ENCODE results near the gene SIPA1L3. TPM values are rescaled to one million over a fixed set of nuclear protein-coding genes. Genes with fewer than 3 reads are reported as not detected.

SIPA1L3 gene
- polyA plus RNA-seq, 1 donor from 2014 or later, result 2.8 TPM

DNA sequence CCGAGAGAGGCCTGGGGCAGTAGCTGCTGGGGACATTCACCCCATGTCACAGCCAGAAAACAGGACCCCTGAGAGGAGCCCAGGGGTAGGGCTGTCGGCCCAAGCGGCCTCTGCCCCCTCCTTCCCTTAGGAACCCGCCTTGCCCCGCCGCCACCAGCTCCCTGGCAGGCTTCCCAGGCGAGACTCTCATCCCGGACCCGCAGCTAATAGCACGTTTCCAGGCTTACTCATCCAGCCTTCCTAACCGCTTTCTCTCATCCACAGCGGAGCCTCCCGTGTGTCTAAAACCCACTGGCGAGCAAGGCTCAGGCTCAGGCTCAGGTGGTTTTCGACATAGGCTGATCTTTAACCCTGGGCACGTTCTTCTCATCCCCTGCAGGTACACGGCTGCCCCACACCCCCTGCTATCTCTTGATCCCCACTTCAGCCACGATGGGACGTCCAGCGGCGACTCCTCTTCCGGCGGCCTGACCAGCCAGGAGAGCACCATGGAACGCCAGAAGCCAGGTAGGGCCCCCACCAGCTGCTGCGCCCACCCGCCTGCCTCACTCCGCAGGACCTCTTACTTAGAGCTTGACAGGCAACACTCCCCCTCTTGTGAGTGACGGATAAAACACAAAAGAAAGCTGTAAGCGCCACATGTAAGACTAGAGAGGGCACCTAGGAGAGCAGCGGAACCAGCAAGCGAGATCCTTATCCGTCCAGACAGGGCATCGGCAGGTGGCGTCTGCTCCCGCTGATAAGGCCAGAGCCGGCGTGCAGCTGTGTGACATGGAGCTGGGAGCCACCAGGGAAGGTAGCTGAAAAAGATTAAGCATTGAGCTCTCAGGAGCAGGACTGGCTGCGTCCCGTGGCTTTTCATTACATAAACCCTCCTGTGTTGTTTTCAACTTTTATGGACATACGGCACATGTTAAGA, 245.7 kb downstream of the SIPA1L3 start:
- no peak overlapping the region for H2AFZ ChIP-seq (ENCODE audit: low read depth, low read length)
- H3K27ac ChIP-seq (ENCODE audit: low read length), result no peak overlapping the region
- no peaks in the 10 kb centered on the region for H3K27me3 ChIP-seq (ENCODE audit: insufficient read depth, low read depth, low read length)
- no peaks in the 10 kb centered on the region for H3K79me2 ChIP-seq (replicated peaks; ENCODE audit: insufficient read depth, low read length)
- H3K9me3 ChIP-seq (ENCODE audit: low read length), result no peaks in the 10 kb centered on the region
- H3K4me3 ChIP-seq (ENCODE audit: low read length), result no peak overlapping the region
- TF ChIP-seq, protein P1, sequence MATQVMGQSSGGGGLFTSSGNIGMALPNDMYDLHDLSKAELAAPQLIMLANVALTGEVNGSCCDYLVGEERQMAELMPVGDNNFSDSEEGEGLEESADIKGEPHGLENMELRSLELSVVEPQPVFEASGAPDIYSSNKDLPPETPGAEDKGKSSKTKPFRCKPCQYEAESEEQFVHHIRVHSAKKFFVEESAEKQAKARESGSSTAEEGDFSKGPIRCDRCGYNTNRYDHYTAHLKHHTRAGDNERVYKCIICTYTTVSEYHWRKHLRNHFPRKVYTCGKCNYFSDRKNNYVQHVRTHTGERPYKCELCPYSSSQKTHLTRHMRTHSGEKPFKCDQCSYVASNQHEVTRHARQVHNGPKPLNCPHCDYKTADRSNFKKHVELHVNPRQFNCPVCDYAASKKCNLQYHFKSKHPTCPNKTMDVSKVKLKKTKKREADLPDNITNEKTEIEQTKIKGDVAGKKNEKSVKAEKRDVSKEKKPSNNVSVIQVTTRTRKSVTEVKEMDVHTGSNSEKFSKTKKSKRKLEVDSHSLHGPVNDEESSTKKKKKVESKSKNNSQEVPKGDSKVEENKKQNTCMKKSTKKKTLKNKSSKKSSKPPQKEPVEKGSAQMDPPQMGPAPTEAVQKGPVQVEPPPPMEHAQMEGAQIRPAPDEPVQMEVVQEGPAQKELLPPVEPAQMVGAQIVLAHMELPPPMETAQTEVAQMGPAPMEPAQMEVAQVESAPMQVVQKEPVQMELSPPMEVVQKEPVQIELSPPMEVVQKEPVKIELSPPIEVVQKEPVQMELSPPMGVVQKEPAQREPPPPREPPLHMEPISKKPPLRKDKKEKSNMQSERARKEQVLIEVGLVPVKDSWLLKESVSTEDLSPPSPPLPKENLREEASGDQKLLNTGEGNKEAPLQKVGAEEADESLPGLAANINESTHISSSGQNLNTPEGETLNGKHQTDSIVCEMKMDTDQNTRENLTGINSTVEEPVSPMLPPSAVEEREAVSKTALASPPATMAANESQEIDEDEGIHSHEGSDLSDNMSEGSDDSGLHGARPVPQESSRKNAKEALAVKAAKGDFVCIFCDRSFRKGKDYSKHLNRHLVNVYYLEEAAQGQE (IDR thresholded peaks at IDR 0.05; ENCODE audit: borderline replicate concordance), result no peak
- TF ChIP-seq TAF1 (IDR thresholded peaks at IDR 0.05; ENCODE audit: low read depth), result no peak
- no peak for TF ChIP-seq EP300 (conservative IDR thresholded peaks at IDR 0.05; ENCODE audit: poor library complexity, severe bottlenecking)
- TF ChIP-seq POLR2AphosphoS5 (IDR thresholded peaks at IDR 0.05), result no peak
- TF ChIP-seq MXI1 (conservative IDR thresholded peaks at IDR 0.05; ENCODE audit: poor library complexity, severe bottlenecking), result no peak
- no peaks in the 10 kb centered on the region for H4K20me1 ChIP-seq (ENCODE audit: insufficient read depth)
- H3K9ac ChIP-seq (ENCODE audit: low read length), result no peak overlapping the region
- no peaks in the 10 kb centered on the region for H3K36me3 ChIP-seq (ENCODE audit: insufficient read depth, low read length)
- no peaks in the 10 kb centered on the region for H3K9me2 ChIP-seq (ENCODE audit: insufficient read depth, low read length)
- H3K4me2 ChIP-seq (ENCODE audit: low read length), result no peak overlapping the region
- H3F3A ChIP-seq (ENCODE audit: insufficient read depth, low read length, poor library complexity, severe bottlenecking), result no peaks in the 10 kb centered on the region

DNA sequence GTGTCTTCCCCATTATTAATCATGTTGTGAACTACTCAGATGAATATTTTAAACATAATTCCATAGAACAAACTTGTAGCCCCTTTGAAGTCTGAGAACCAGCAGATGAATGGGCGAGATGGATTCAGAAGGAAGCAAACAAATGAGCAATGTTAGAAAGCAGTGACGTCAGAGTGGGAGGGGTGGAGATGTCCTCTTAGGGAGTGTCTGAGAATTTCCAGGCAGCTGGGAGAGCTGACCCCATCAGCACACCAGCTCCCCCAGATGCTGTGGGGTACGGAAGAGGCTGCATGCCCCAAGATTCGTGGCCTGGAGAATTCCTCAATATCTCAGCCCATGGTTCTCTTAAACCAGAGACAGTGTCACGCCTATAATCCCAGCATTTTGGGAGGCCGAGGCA, 248.4 kb downstream of the SIPA1L3 start:
- H3K27me3 ChIP-seq (ENCODE audit: insufficient read depth, low read depth, low read length), result no peaks in the 10 kb centered on the region
- H3K4me3 ChIP-seq (ENCODE audit: low read length), result no peak overlapping the region
- no peaks in the 10 kb centered on the region for H3K79me2 ChIP-seq (replicated peaks; ENCODE audit: insufficient read depth, low read length)
- no peak overlapping the region for H3K4me2 ChIP-seq (ENCODE audit: low read length)
- no peak overlapping the region for H3K9ac ChIP-seq (ENCODE audit: low read length)
- no peaks in the 10 kb centered on the region for H3K9me2 ChIP-seq (ENCODE audit: insufficient read depth, low read length)
- no peaks in the 10 kb centered on the region for H3K9me3 ChIP-seq (ENCODE audit: low read length)
- no peak overlapping the region for H2AFZ ChIP-seq (ENCODE audit: low read depth, low read length)
- H3F3A ChIP-seq (ENCODE audit: insufficient read depth, low read length, poor library complexity, severe bottlenecking), result no peaks in the 10 kb centered on the region
- H3K36me3 ChIP-seq (ENCODE audit: insufficient read depth, low read length), result no peaks in the 10 kb centered on the region
- TF ChIP-seq, protein P2, sequence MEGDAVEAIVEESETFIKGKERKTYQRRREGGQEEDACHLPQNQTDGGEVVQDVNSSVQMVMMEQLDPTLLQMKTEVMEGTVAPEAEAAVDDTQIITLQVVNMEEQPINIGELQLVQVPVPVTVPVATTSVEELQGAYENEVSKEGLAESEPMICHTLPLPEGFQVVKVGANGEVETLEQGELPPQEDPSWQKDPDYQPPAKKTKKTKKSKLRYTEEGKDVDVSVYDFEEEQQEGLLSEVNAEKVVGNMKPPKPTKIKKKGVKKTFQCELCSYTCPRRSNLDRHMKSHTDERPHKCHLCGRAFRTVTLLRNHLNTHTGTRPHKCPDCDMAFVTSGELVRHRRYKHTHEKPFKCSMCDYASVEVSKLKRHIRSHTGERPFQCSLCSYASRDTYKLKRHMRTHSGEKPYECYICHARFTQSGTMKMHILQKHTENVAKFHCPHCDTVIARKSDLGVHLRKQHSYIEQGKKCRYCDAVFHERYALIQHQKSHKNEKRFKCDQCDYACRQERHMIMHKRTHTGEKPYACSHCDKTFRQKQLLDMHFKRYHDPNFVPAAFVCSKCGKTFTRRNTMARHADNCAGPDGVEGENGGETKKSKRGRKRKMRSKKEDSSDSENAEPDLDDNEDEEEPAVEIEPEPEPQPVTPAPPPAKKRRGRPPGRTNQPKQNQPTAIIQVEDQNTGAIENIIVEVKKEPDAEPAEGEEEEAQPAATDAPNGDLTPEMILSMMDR (IDR thresholded peaks at IDR 0.05; ENCODE audit: poor library complexity, severe bottlenecking), result no peak
- TF ChIP-seq MXI1 (conservative IDR thresholded peaks at IDR 0.05; ENCODE audit: poor library complexity, severe bottlenecking) (no peak), RAD21 (conservative IDR thresholded peaks at IDR 0.05) (no peak), EP300 (conservative IDR thresholded peaks at IDR 0.05; ENCODE audit: poor library complexity, severe bottlenecking) (no peak), TAF1 (IDR thresholded peaks at IDR 0.05; ENCODE audit: low read depth) (no peak), EZH2 (IDR thresholded peaks at IDR 0.05; ENCODE audit: borderline replicate concordance, insufficient read depth, low read length, poor library complexity, severe bottlenecking) (no peak), SMC3 (conservative IDR thresholded peaks at IDR 0.05; ENCODE audit: poor library complexity) (no peak), POLR2AphosphoS5 (IDR thresholded peaks at IDR 0.05) (no peak)
- TF ChIP-seq, protein P1 (IDR thresholded peaks at IDR 0.05; ENCODE audit: borderline replicate concordance), result no peak
- no peak overlapping the region for H3K27ac ChIP-seq (ENCODE audit: low read length)
- H4K20me1 ChIP-seq (ENCODE audit: insufficient read depth), result no peaks in the 10 kb centered on the region

Measured in neural cell (in vitro differentiated cells).